K562 (cell line): ENCODE measurements around the gene ILK. TPM values are rescaled to one million over a fixed set of nuclear protein-coding genes. Genes with fewer than 3 reads are reported as not detected.
A peak's percentile ranks its signal among the peaks of the same experiment; 100 is the strongest.

Source experiments
- EWSR1 ChIP-seq: fragments of 450-650 bp; IDR thresholded peaks from 2 replicates; pipeline ENCODE4 v1.6.1; 2018; ENCODE audit warnings: borderline replicate concordance, mild to moderate bottlenecking, low read depth, moderate library complexity; ENCODE audit not compliant: partially characterized antibody
- GABPA ChIP-seq: fragments of 200-800 bp; sonication (Bioruptor generic); conservative IDR thresholded peaks from 2 replicates; pipeline ENCODE4 v1.6.1; 2016; ENCODE audit warnings: low read depth, missing genetic modification characterization, missing compliant biosample characterization
- JUND ChIP-seq, 2 experiments: IDR thresholded peaks; 2 replicates in 1 of 2; 3 replicates in 1 of 2; pipeline ENCODE4 v1.6.1; 2011; ENCODE audit warnings: borderline replicate concordance in 2 of 2, low read depth in 2 of 2, low read length in 2 of 2, improper control_type of control experiment in 1 of 2, missing biosample characterization in 1 of 2, missing genetic modification characterization in 1 of 2, missing genetic modification reagents in 1 of 2
- KDM1A ChIP-seq, 2 experiments: fragments of 450-650 bp; IDR thresholded peaks; 2 replicates each; pipeline ENCODE4 v1.6.1; 2016; ENCODE audit warnings: mild to moderate bottlenecking in 2 of 2
- L3MBTL2 ChIP-seq: fragments of 450-650 bp; IDR thresholded peaks from 2 replicates; pipeline ENCODE4 v1.6.1; 2016; ENCODE audit warnings: mild to moderate bottlenecking, moderate library complexity
- LEF1 ChIP-seq: fragments of 450-650 bp; IDR thresholded peaks from 2 replicates; pipeline ENCODE4 v1.6.1; 2016; ENCODE audit warnings: mild to moderate bottlenecking
- MAFG ChIP-seq: fragments of 450-650 bp; conservative IDR thresholded peaks from 2 replicates; pipeline ENCODE4 v1.6.1; 2016; ENCODE audit warnings: missing genetic modification characterization, missing compliant biosample characterization
- MBD1 ChIP-seq: fragments of 250-450 bp; sonication (Bioruptor Pico); IDR thresholded peaks from 2 replicates; pipeline ENCODE4 v1.8.0; 2022; ENCODE audit warnings: inconsistent platforms
- MLLT1 ChIP-seq, 2 experiments: fragments of 450-650 bp; IDR thresholded peaks; 2 replicates each; pipeline ENCODE4 v1.6.1; 2016
- MLX ChIP-seq, 2 experiments: fragments of 450-650 bp in 1 of 2; sonication (generic) in 1 of 2; formaldehyde crosslinking; conservative IDR thresholded peaks; 2 replicates each; pipeline versions ENCODE4 v1.4.0 to v1.8.1; 2020 to 2022; ENCODE audit warnings: mild to moderate bottlenecking in 1 of 2, missing genetic modification reagents in 1 of 2
- SMARCE1 ChIP-seq: fragments of 450-650 bp; IDR thresholded peaks from 2 replicates; pipeline ENCODE4 v1.7.1; 2016; ENCODE audit warnings: mild to moderate bottlenecking
- ZBTB9 ChIP-seq: fragments of 450-650 bp; formaldehyde crosslinking; IDR thresholded peaks from 2 replicates; pipeline ENCODE4 v1.4.0; 2020; ENCODE audit warnings: mild to moderate bottlenecking, moderate library complexity
- ZNF511 ChIP-seq: sonication (generic); formaldehyde crosslinking; IDR thresholded peaks from 2 replicates; pipeline ENCODE4 v1.8.0; 2022; ENCODE audit warnings: mild to moderate bottlenecking, missing genetic modification reagents
- ZNF639 ChIP-seq, 2 experiments: fragments of 200-800 bp in 1 of 2; sonication (Bioruptor generic) in 1 of 2; sonication (generic) in 1 of 2; formaldehyde crosslinking in 1 of 2; IDR thresholded peaks in 1 of 2; conservative IDR thresholded peaks in 1 of 2; 2 replicates each; pipeline versions ENCODE4 v1.5.0 to v1.6.1; 2016 to 2020; ENCODE audit warnings: missing compliant biosample characterization in 1 of 2, missing genetic modification characterization in 1 of 2, missing genetic modification reagents in 1 of 2
- ZNF766 ChIP-seq: fragments of 200-800 bp; sonication (Bioruptor generic); conservative IDR thresholded peaks from 2 replicates; pipeline ENCODE4 v1.6.1; 2016; ENCODE audit warnings: missing genetic modification characterization, missing compliant biosample characterization
- polyA plus RNA-seq, 8 experiments: library from polyadenylated mRNA; depleted of rRNA in 4 of 8; stranded (reverse) in 5 of 8; unstranded in 3 of 8; fragments of >200 nt; fragmentation: Nextera tagmentation in 2 of 8; fragmentation: Illumina TruSeq in 1 of 8; extraction: Ambion mirVana in 2 of 8; extraction: Trizol in 1 of 8; gene quantifications; 2 replicates each; pipeline versions ENCODE4 v1.2.1 to v1.2.3, GENCODE V29; 2011 to 2014; ENCODE audit warnings: inconsistent platforms in 1 of 8, missing spikeins in 1 of 8
- total RNA-seq, 7 experiments: library from RNA; depleted of rRNA in 6 of 7; stranded (reverse); fragments of >200 nt in 6 of 7; fragmentation: Illumina TruSeq in 2 of 7; extraction: Trizol in 2 of 7; gene quantifications; 2 replicates each; pipeline versions ENCODE4 v1.2.1 to v1.2.3, GENCODE V29; 2011 to 2021; ENCODE audit warnings: low replicate concordance in 1 of 7

The ILK gene
- total and polyA plus RNA-seq, 9 of the 15 experiments (the other 6 are each of a cell fraction or from before 2014, with no cell fraction given): 43.3 to 95.9 (median 58.9) TPM

GRCh38 chr11:6563121-6563619, 40.4 kb upstream of the ILK start (continued):
- TF ChIP-seq MBD1 (CRISPR knock-in tag) (no peak), MLX (CRISPR knock-in tag; conservative IDR thresholded peaks at IDR 0.05) (no peak), MLLT1 (IDR thresholded peaks at IDR 0.05) (peak in 1 of 2 experiments; percentile 89; a peak in 2 of 4 replicates), GABPA (tag) (no peak), SMARCE1 (peak; percentile 67), EWSR1 (no peak), ZNF511 (CRISPR knock-in tag) (no peak), MAFG (0 out of 2 replicates have a peak, but pooled peaks have one; percentile 20), JUND (IDR thresholded peaks at IDR 0.05; ENCODE audit: borderline replicate concordance, low read depth, low read length) (peak; percentile 66), JUND (tag; IDR thresholded peaks at IDR 0.05; ENCODE audit: borderline replicate concordance, low read depth, low read length) (peak; percentile 71; the same call in 2 of the 3 replicates), LEF1 (peak; percentile 74; the same call in 1 of the 2 replicates), L3MBTL2 (peak; percentile 44; the same call in 1 of the 2 replicates), ZBTB9 (CRISPR knock-in tag) (0 out of 2 replicates have a peak, but pooled peaks have one; percentile 39), KDM1A (IDR thresholded peaks at IDR 0.05) (peak; percentile 50 to 69; a peak in 2 of 4 replicates), ZNF639 (CRISPR knock-in tag; conservative IDR thresholded peaks at IDR 0.05 in 1 of 2, IDR thresholded peaks at IDR 0.05 in 1 of 2) (peak in 1 of 2 experiments; percentile 38; a peak in 1 of 4 replicates), ZNF766 (peak; percentile 71)
